Inflammatory macrophage (primary cell): ENCODE measurements around the gene SERTM2.
A peak's percentile ranks its signal among the peaks of the same experiment; 100 is the strongest.
"Not testable (repeated sequence)": the region's sequence is repeated elsewhere in the genome, so short reads cannot be mapped to it uniquely, and the experiment has no call there.

ENCODE experiments used
- DNase-seq, 2 donors: peaks; one replicate each; pipeline ENCODE4 v3.0.0-alpha.2; 2020 to 2022
- total RNA-seq, 18 experiments: gene quantifications; one replicate each; lab custom pipeline; 2026; ENCODE audit warnings: mixed read lengths in 6 of 18, inconsistent platforms in 2 of 18; lab: John Stamatoyannopoulos, UW

SERTM2 gene
- total RNA-seq, result 0 to 0.07 (median 0) reads per million in 18 experiments

- DNase-seq, result peak; percentile 10 to 20
Measured at GRCh38 chrX:111511477-111511876, at the start of gene SERTM2. SERTM2 (plus strand) TSS chrX:111511645; CDS start chrX:111518858, 7,213 bp downstream.

GRCh38 chrX:111465669-111466068 is 45.8 kb upstream of the SERTM2 start:
- no peak for DNase-seq

GRCh38 chrX:111467896-111468295 is 43.5 kb upstream of the SERTM2 start:
- no peak for DNase-seq

- no peak for DNase-seq
Measured at GRCh38 chrX:111470681-111471403, 40.6 kb upstream of the SERTM2 start.

GRCh38 chrX:111481896-111482295 is 29.5 kb upstream of the SERTM2 start:
- no peak for DNase-seq

- DNase-seq, result no peak
Measured at GRCh38 chrX:111483135-111483534, 28.3 kb upstream of the SERTM2 start.

GRCh38 chrX:111483881-111484280 is 27.6 kb upstream of the SERTM2 start:
- no peak for DNase-seq

- DNase-seq, result no peak
Measured at GRCh38 chrX:111490688-111491087, 20.8 kb upstream of the SERTM2 start.

- no peak for DNase-seq
Measured at GRCh38 chrX:111492085-111492484, 19.4 kb upstream of the SERTM2 start.

GRCh38 chrX:111498538-111499103 is 12.8 kb upstream of the SERTM2 start:
- DNase-seq, result no peak

GRCh38 chrX:111503485-111503993 is 7.9 kb upstream of the SERTM2 start:
- no peak for DNase-seq

- DNase-seq, result peak; percentile 59 to 62
Measured at GRCh38 chrX:111504941-111505340, 6.5 kb upstream of the SERTM2 start.

GRCh38 chrX:111505783-111506182 is 5.7 kb upstream of the SERTM2 start:
- no peak for DNase-seq

GRCh38 chrX:111506826-111507225 is 4.6 kb upstream of the SERTM2 start:
- no peak for DNase-seq

- DNase-seq, result no peak
Measured at GRCh38 chrX:111507933-111508332, 3.5 kb upstream of the SERTM2 start.

GRCh38 chrX:111515298-111515697 is 3.9 kb downstream of the SERTM2 start:
- no peak for DNase-seq

- no peak for DNase-seq
Measured at GRCh38 chrX:111518667-111519066, 7.2 kb downstream of the SERTM2 start.

- DNase-seq, result no peak
Measured at GRCh38 chrX:111519215-111519614, 7.8 kb downstream of the SERTM2 start.

GRCh38 chrX:111520506-111520905 is 9.1 kb downstream of the SERTM2 start:
- no peak for DNase-seq

- no peak for DNase-seq
Measured at GRCh38 chrX:111521169-111521568, 9.7 kb downstream of the SERTM2 start.

- DNase-seq, result no peak
Measured at GRCh38 chrX:111543212-111543741, 31.8 kb downstream of the SERTM2 start.

GRCh38 chrX:111549235-111549634 is 37.8 kb downstream of the SERTM2 start:
- not testable (repeated sequence) for DNase-seq

- no peak for DNase-seq
Measured at GRCh38 chrX:111555406-111555958, 44.0 kb downstream of the SERTM2 start.

- no peak for DNase-seq
Measured at GRCh38 chrX:111560801-111561200, 49.4 kb downstream of the SERTM2 start.
